ENCODE measurements around the gene SCPEP1. TPM values are rescaled to one million over a fixed set of nuclear protein-coding genes. Genes with fewer than 3 reads are reported as not detected.

The SCPEP1 gene
- total RNA-seq, 3 donors from 2014 or later: 10.3 to 74.2 (median 27.7) TPM

- Histone ChIP-seq H3K9me3 (no peaks in the 10 kb centered on the region), H3K4me3 (no peak overlapping the region), H3K36me3 (ENCODE audit: low read depth) (no peaks in the 10 kb centered on the region), H3K4me1 (ENCODE audit: low read depth) (peaks cover 43% of the 10 kb centered on the region)
- intact Hi-C loops (cut with DNase I, micrococcal nuclease): no loop called here
- ATAC-seq: no peak
- DNase-seq: no peak
- no peak for TF ChIP-seq CTCF (IDR thresholded peaks at IDR 0.05)
Measured at GRCh38 chr17:57038486-57038885, 60.6 kb downstream of the SCPEP1 start.

- no peak overlapping the region for H3K4me3 ChIP-seq
- intact Hi-C loops (cut with DNase I, micrococcal nuclease): no loop called here
- H3K4me1 ChIP-seq (ENCODE audit: low read depth): peaks cover 28% of the 10 kb centered on the region
- TF ChIP-seq CTCF (IDR thresholded peaks at IDR 0.05): no peak
- ATAC-seq: no peak
- no peak for DNase-seq
- no peaks in the 10 kb centered on the region for H3K36me3 ChIP-seq (ENCODE audit: low read depth)
- no peaks in the 10 kb centered on the region for H3K9me3 ChIP-seq
Measured at GRCh38 chr17:57040571-57040970, 62.6 kb downstream of the SCPEP1 start.

GRCh38 chr17:57043276-57043675 is 65.3 kb downstream of the SCPEP1 start:
- Histone ChIP-seq H3K4me3 (no peak overlapping the region), H3K9me3 (no peaks in the 10 kb centered on the region), H3K4me1 (ENCODE audit: low read depth) (peaks cover 12% of the 10 kb centered on the region), H3K36me3 (ENCODE audit: low read depth) (no peaks in the 10 kb centered on the region)
- DNase-seq (no peak), ATAC-seq (no peak)
- intact Hi-C loops (cut with DNase I, micrococcal nuclease): no loop called here
- no peak for TF ChIP-seq CTCF (IDR thresholded peaks at IDR 0.05)

- H3K9me3 ChIP-seq: no peaks in the 10 kb centered on the region
- no peak overlapping the region for H3K4me3 ChIP-seq
- peaks cover 5% of the 10 kb centered on the region for H3K4me1 ChIP-seq (ENCODE audit: low read depth)
- no peak for TF ChIP-seq CTCF (IDR thresholded peaks at IDR 0.05)
- DNase-seq (no peak), ATAC-seq (no peak)
- no peaks in the 10 kb centered on the region for H3K36me3 ChIP-seq (ENCODE audit: low read depth)
- intact Hi-C loops (cut with DNase I, micrococcal nuclease): no loop called here
Measured at GRCh38 chr17:57044976-57045867, 67.3 kb downstream of the SCPEP1 start.

GRCh38 chr17:57045868-57046704 is 68.2 kb downstream of the SCPEP1 start:
- no peak for DNase-seq
- peak; percentile 58 for ATAC-seq

More at GRCh38 chr17:57045868-57046704, 68.2 kb downstream of the SCPEP1 start:
- intact Hi-C loops (cut with DNase I, micrococcal nuclease): no loop called here
- no peak overlapping the region for H3K4me3 ChIP-seq
- no peaks in the 10 kb centered on the region for H3K36me3 ChIP-seq (ENCODE audit: low read depth)
- peaks cover 5% of the 10 kb centered on the region for H3K4me1 ChIP-seq (ENCODE audit: low read depth)
- no peaks in the 10 kb centered on the region for H3K9me3 ChIP-seq
- no peak for TF ChIP-seq CTCF (IDR thresholded peaks at IDR 0.05)
